HUES64 (cell line): ENCODE data around the gene VPS41. TPM values are rescaled to one million over a fixed set of nuclear protein-coding genes. Genes with fewer than 3 reads are reported as not detected.
"Not testable (repeated sequence)": the region's sequence is repeated elsewhere in the genome, so short reads cannot be mapped to it uniquely, and the experiment has no call there.

Source experiments
- H3K27ac ChIP-seq: 2 replicates; pipeline ENCODE4 v1.7.0; 2013; ENCODE audit warnings: low read depth, low read length, inconsistent platforms
- H3K27me3 ChIP-seq: 2 replicates; pipeline ENCODE4 v1.6.1; 2013; ENCODE audit warnings: mild to moderate bottlenecking, low read length; ENCODE audit not compliant: insufficient read depth
- H3K36me3 ChIP-seq: 2 replicates; pipeline ENCODE4 v1.6.1; 2013; ENCODE audit warnings: mild to moderate bottlenecking, low read length; ENCODE audit not compliant: insufficient read depth
- H3K4me1 ChIP-seq: 2 replicates; pipeline ENCODE4 v1.6.1; 2013; ENCODE audit warnings: mild to moderate bottlenecking, low read length, moderate library complexity; ENCODE audit not compliant: insufficient read depth
- H3K4me3 ChIP-seq: 2 replicates; pipeline ENCODE4 v1.5.1; 2013; ENCODE audit warnings: mild to moderate bottlenecking, low read length, moderate library complexity
- H3K9ac ChIP-seq: 2 replicates; pipeline ENCODE4 v1.6.1; 2013; ENCODE audit warnings: mild to moderate bottlenecking, low read depth, low read length
- H3K9me3 ChIP-seq: 2 replicates; pipeline ENCODE4 v1.6.1; 2013; ENCODE audit warnings: low read depth, low read length; ENCODE audit not compliant: insufficient read depth
- WGBS: fragments of 150-250, 120-280 bp; methylation state at CpG from one replicate; pipeline ENCODE4 v1.1.7; 2013; ENCODE audit warnings: missing lambda C conversion rate; 5-methylcytosine and 5-hydroxymethylcytosine counted together
- polyA plus RNA-seq, 2 experiments: library from polyadenylated mRNA; stranded (reverse); fragments of 50-300 nt; gene quantifications; one replicate each; pipeline ENCODE4 v1.2.3, GENCODE V29; 2013

VPS41 gene
- polyA plus RNA-seq (2013, experiment 1 of 2): 23.6 TPM
- 22.5 TPM for polyA plus RNA-seq (2013, experiment 2 of 2)

DNA sequence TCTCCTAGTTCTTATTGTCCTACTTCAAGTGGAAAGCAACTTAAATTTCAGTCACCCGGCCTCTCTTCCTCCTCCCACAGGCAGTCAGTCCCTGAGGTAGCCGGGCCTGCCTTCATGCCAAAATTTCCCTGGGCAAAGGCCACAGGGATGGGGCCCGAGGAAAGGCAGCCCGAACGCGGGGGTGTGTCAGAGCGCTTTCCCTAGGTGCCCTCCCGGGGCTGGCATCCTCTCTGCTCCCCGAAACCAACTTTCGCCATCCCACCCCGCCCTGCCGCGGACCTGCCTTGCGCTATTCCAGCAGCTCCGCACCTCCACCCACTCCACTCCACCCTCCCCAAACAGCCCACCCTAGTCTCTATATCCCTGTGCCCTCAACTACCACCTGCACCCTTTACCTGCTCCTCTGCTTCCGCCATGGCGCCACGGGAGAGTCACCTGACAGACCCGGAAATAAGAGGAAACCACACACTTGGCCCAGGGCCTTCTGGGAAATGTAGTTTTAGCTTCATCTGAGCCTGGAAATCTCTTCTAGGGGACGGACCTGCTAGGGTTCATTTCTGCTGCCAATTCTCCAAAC is at the start of gene VPS41:
Gene VPS41 (minus strand): TSS at position 433 of the 577 bp plus-strand sequence. CDS start 17 bp downstream, at position 416.
- WGBS: under 1% methylated on average over 20 of the region's 20 CpGs
- Histone ChIP-seq H3K27ac (no peak within 1 kb of the TSS), H3K4me3 (peak within 1 kb of the TSS; percentile 77), H3K9me3 (no peaks in the 10 kb centered on the region), H3K4me1 (0 out of 2 replicates have a peak, but pooled peaks cover 1% of the 10 kb centered on the region), H3K9ac (peak within 1 kb of the TSS; percentile 38), H3K36me3 (no peaks in the 10 kb centered on the region), H3K27me3 (no peaks in the 10 kb centered on the region)

DNA sequence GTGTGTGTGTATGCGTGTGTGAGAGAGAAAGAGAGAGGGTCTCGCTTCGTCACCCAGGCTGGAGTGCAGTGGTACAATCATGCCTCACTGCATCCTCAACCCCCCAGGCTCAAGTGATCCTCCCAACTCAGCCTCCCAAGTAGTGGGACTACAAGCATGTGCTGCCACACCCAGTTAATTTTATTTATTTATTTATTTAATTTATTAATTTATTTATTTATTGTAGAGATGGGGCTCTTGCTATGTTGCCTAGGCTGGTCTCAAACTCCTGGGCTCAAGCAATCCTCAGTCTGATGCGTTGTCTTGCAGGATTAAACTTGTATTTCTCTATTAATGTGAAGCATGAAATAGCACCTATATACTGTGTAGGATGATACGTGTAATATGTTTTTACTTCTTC is 46.9 kb upstream of the VPS41 start:
- H3K36me3 ChIP-seq: no peaks in the 10 kb centered on the region
- no peaks in the 10 kb centered on the region for H3K27me3 ChIP-seq
- no peak overlapping the region for H3K4me3 ChIP-seq
- no peak overlapping the region for H3K27ac ChIP-seq
- WGBS: 44% methylated on average over 1 of the region's 5 CpGs
- no peak overlapping the region for H3K9ac ChIP-seq
- H3K9me3 ChIP-seq: no peaks in the 10 kb centered on the region
- 0 out of 2 replicates have a peak, but pooled peaks cover 2% of the 10 kb centered on the region for H3K4me1 ChIP-seq

DNA sequence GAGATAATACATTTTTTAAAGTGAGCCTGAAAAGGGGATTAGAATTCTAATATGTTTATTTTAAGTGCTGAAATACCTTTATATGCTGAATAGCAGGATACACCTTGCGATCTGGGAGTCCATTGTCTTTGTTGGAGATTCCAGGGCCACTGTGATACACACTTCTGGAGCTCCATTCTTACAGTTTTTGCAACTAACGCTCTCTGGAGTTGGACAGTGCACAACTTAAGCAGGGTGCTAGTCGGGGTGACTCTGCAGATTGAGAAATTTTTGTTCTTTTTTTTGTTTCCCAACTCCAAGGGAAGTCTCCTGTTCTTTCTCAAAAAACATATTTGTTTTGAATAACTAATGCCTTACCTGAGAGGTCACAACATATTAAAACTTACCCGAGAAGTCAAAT is 45.0 kb upstream of the VPS41 start:
- Histone ChIP-seq H3K9me3 (no peaks in the 10 kb centered on the region), H3K9ac (no peak overlapping the region), H3K27me3 (no peaks in the 10 kb centered on the region), H3K36me3 (no peaks in the 10 kb centered on the region), H3K4me3 (no peak overlapping the region), H3K4me1 (0 out of 2 replicates have a peak, but pooled peaks cover 2% of the 10 kb centered on the region), H3K27ac (no peak overlapping the region)
- WGBS: 96% methylated on average over 4 of the region's 4 CpGs

DNA sequence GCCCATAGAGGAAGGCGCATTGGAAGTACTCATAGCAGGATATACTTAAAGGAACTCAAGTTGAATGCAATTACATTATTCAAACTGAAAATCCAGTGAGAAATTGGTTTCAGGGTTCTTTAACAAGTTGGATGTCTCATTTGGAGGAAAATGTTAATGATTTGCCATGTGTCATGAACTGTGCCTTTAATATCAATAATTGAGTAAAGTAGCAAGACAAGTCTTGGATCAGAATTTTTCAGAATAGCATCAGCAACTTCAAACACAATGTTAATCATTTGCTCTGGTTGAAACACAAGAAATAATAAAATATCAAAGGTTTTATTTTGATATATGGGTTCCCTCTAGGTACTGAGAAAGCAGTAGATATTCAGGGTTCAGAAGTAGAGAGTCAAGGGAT is 44.2 kb upstream of the VPS41 start:
- Histone ChIP-seq H3K9me3 (no peaks in the 10 kb centered on the region), H3K27ac (no peak overlapping the region), H3K4me3 (no peak overlapping the region), H3K36me3 (no peaks in the 10 kb centered on the region), H3K4me1 (0 out of 2 replicates have a peak, but pooled peaks cover 2% of the 10 kb centered on the region), H3K9ac (no peak overlapping the region), H3K27me3 (no peaks in the 10 kb centered on the region)
- 100% methylated on average over 1 of the region's 1 CpG for WGBS

DNA sequence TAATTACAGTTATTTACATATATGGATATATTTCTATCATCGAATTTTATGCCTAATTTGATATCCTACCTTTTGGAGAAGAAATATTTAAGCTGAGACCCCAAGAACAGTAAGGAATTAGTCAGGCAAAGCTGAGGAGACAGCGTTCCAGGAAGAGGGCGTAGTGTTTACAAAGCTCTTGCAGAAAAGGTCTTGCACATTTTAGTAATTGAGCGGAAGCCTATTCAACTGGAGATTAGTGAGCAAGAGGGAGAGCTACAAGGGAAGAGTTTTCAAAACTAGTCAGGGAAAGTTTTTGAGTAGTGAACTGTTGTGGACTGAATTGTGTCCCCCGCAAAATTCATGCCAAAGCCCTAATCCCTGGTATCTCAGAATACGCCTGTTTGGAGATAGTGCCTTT is 42.2 kb upstream of the VPS41 start:
- H3K27ac ChIP-seq: no peak overlapping the region
- H3K9ac ChIP-seq: no peak overlapping the region
- H3K36me3 ChIP-seq: no peaks in the 10 kb centered on the region
- no peaks in the 10 kb centered on the region for H3K27me3 ChIP-seq
- H3K4me1 ChIP-seq: 0 out of 2 replicates have a peak, but pooled peaks cover 2% of the 10 kb centered on the region
- no peak overlapping the region for H3K4me3 ChIP-seq
- no peaks in the 10 kb centered on the region for H3K9me3 ChIP-seq
- WGBS: 91% methylated on average over 5 of the region's 6 CpGs

DNA sequence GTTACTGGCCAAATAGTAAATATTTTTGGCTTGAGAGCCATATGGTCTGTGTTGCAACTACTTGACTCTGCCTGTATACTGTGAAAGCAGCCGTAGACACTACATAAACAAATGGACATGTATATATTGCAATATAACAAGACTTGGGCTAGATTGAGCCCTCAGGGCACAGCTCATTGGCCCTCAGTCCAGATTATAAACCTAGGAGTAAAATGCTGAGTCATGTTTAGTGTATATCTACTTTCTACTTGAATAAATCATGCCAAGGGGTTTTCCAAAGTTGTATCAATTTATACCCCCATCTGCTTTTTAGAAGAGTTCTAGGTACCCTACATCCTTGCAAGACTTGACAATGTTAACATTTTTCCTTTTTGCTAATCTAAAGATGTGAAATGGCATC is 41.3 kb upstream of the VPS41 start:
- H3K9ac ChIP-seq: no peak overlapping the region
- H3K36me3 ChIP-seq: no peaks in the 10 kb centered on the region
- H3K9me3 ChIP-seq: no peaks in the 10 kb centered on the region
- no peak overlapping the region for H3K4me3 ChIP-seq
- no peaks in the 10 kb centered on the region for H3K27me3 ChIP-seq
- 0 out of 2 replicates have a peak, but pooled peaks cover 2% of the 10 kb centered on the region for H3K4me1 ChIP-seq
- WGBS: no CpG with 5 or more reads among the region's 1 CpG
- H3K27ac ChIP-seq: no peak overlapping the region

DNA sequence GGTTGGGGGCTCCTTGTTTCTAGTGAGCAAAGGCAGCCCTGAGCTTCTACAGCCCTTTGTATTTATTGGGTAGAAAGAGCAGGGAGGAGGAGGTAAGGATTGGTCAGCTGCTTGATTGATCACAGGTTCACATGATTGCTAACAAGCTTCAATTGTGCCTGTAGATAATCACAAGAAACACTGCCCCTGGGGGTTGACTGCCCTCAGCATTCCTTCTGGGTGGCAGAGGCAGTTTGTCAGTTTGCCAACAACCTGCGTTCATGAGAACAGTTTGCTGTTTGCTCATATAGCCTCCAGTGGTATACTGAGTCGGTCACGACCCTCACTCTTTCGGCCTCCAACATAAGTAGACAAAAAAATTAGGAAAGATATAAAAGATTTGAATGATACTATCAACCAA is 38.5 kb upstream of the VPS41 start:
- H3K4me3 ChIP-seq, H3K36me3 ChIP-seq, H3K9me3 ChIP-seq, H3K27me3 ChIP-seq, H3K27ac ChIP-seq, H3K4me1 ChIP-seq, H3K9ac ChIP-seq: not testable (repeated sequence)
- 98% methylated on average over 3 of the region's 4 CpGs for WGBS

DNA sequence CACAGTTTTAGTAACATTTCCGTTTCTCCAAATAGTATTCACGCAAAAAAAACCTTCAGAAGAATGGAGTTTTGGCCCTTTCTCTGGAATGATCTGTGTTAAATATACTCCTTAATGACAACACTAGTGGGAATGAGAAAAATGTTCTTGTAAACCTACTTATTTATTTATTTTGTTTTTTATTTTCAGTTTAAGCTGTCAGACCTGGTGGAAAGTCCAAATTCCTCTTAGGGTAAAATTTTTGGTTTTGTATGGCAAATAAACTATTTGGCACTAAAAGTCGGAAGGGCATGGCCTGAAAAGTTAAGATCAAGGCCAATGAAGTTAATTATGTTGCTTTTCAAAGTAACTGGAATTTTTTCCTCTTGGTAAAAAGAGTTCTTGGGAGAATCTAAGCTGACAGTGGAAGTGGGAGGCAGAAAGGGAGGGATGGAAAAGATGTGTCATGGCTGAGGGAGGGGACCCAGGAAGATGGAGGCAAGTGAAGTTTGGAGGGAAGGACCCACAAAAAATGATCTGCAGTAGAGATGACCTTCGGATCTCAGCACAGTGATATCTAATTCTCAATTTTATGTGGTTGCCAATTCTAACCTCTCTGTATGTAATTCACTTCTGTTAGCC is 33.5 kb upstream of the VPS41 start:
- Histone ChIP-seq H3K4me3 (no peak overlapping the region), H3K27ac (no peak overlapping the region), H3K27me3 (no peaks in the 10 kb centered on the region), H3K4me1 (peaks cover 2% of the 10 kb centered on the region; the same call in 1 of the 2 replicates), H3K9me3 (no peaks in the 10 kb centered on the region), H3K36me3 (no peaks in the 10 kb centered on the region), H3K9ac (no peak overlapping the region)
- WGBS: 93% methylated on average over 2 of the region's 4 CpGs

DNA sequence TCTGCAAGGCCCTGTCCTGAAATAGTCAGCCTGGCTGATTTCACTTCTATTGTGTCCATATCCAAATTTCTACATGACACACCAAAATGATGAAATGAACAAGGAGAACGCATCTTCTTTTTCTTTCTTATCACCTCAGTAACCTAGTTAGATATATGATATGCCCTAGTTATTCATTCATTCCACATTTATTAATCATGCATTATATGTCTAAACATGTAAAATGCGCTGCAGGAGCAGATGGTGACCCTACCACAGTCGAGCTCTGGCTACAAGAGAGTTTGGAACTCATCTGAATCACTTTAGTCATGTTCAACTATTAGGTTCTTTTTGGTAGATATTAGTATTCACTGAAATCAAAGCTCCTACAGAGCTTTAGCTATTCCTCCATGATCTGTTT is 31.8 kb upstream of the VPS41 start:
- no peaks in the 10 kb centered on the region for H3K27me3 ChIP-seq
- no peaks in the 10 kb centered on the region for H3K9me3 ChIP-seq
- WGBS: 97% methylated on average over 3 of the region's 3 CpGs
- no peak overlapping the region for H3K27ac ChIP-seq
- no peak overlapping the region for H3K4me3 ChIP-seq
- no peaks in the 10 kb centered on the region for H3K36me3 ChIP-seq
- H3K4me1 ChIP-seq: peaks cover 3% of the 10 kb centered on the region; the same call in 1 of the 2 replicates
- no peak overlapping the region for H3K9ac ChIP-seq

DNA sequence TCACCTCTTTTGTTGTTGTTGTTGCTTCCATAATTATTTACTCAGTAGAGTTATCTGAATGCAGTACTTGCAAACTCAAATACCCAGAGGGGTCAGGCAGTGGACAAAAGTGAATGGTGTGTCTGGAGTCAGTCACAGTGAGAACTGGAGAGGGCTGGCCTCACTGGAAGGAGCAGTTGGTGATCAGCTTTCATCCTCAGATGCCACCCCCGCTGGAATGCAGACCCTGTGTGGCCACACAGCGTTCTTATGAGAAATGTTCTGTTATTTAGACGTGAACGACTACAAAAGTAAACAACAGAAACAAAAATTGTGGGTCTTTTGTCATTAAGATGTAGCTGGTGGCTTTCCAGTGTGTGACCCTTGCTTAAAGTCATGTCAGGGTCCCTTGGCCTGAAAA is 29.6 kb upstream of the VPS41 start:
- peaks cover 3% of the 10 kb centered on the region; the same call in 1 of the 2 replicates for H3K4me1 ChIP-seq
- no peak overlapping the region for H3K9ac ChIP-seq
- H3K4me3 ChIP-seq: no peak overlapping the region

DNA sequence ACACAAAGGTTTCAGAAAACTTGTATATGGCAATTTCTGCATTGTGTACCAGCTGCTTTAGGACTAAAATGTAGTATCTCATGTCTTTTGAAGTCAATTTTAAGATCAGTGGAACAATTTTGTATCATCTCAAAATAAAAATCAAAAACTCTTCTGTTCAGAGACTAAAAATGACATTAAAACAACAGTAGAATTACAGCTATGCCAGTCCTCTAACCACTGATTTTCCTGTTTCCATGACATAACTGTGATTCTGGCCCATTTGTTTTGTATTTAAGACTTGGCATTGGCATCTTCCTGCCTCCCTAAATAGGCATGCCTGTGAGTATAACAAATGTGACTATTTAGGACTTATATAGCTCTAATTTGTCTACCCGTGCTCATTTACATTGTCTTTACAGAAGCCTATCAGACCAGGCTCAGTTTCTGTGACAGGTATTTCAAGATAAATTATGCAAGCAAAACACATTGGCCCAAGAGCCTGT is 29.1 kb upstream of the VPS41 start:
- Histone ChIP-seq H3K4me3 (no peak overlapping the region), H3K4me1 (peaks cover 3% of the 10 kb centered on the region; the same call in 1 of the 2 replicates), H3K36me3 (no peaks in the 10 kb centered on the region), H3K27me3 (no peaks in the 10 kb centered on the region), H3K9ac (no peak overlapping the region), H3K9me3 (no peaks in the 10 kb centered on the region), H3K27ac (no peak overlapping the region)
- WGBS: 85% methylated on average over 1 of the region's 1 CpG

More for the DNA sequence above, 29.6 kb upstream of the VPS41 start:
- no peaks in the 10 kb centered on the region for H3K36me3 ChIP-seq
- 72% methylated on average over 4 of the region's 4 CpGs for WGBS
- no peak overlapping the region for H3K27ac ChIP-seq
- H3K27me3 ChIP-seq: no peaks in the 10 kb centered on the region
- H3K9me3 ChIP-seq: no peaks in the 10 kb centered on the region
